Mesothelial cell of epicardium (in vitro differentiated cells): ENCODE measurements around the gene DPP6. TPM values are rescaled to one million over a fixed set of nuclear protein-coding genes. Genes with fewer than 3 reads are reported as not detected.

Source experiments
- DNase-seq, 2 experiments: peaks; one replicate each; pipeline ENCODE4 v3.0.0; 2021; ENCODE audit warnings: low spot score in 2 of 2; ENCODE audit not compliant: unreplicated experiment in 2 of 2
- H3K27ac Mint-ChIP-seq: 2 replicates; pipeline ENCODE4 v1.8.0; 2021; ENCODE audit warnings: mixed read lengths
- H3K27me3 Mint-ChIP-seq: 2 replicates; pipeline ENCODE4 v1.8.0; 2021; ENCODE audit warnings: low read depth, mixed read lengths
- H3K36me3 Mint-ChIP-seq: 2 replicates; pipeline ENCODE4 v1.8.0; 2021; ENCODE audit warnings: mixed read lengths
- H3K4me1 Mint-ChIP-seq: 2 replicates; pipeline ENCODE4 v1.8.0; 2021; ENCODE audit warnings: mixed read lengths
- H3K4me3 Mint-ChIP-seq: 2 replicates; pipeline ENCODE4 v1.8.0; 2021; ENCODE audit warnings: mild to moderate bottlenecking, moderate library complexity, mixed read lengths
- H3K9me3 Mint-ChIP-seq: 2 replicates; pipeline ENCODE4 v1.8.0; 2021; ENCODE audit warnings: mixed read lengths
- CTCF ChIP-seq: fragments of 200-600 bp; sonication (generic); IDR thresholded peaks from one replicate; pipeline ENCODE4 v1.5.0; 2021; ENCODE audit warnings: antibody characterized with exemption; ENCODE audit not compliant: unreplicated experiment
- total RNA-seq: library from RNA; stranded (reverse); gene quantifications from 3 replicates; pipeline ENCODE4 v1.2.1, GENCODE V29; 2021

DPP6 gene
- total RNA-seq, 1 donor from 2014 or later: 0.09 TPM

- no peaks in the 10 kb centered on the region for H3K9me3 Mint-ChIP-seq
- H3K36me3 Mint-ChIP-seq: no peaks in the 10 kb centered on the region
- TF ChIP-seq CTCF: no peak
- no peak overlapping the region for H3K4me3 Mint-ChIP-seq
- H3K27ac Mint-ChIP-seq: no peak overlapping the region
- no peak for DNase-seq
- H3K4me1 Mint-ChIP-seq: peaks cover 4% of the 10 kb centered on the region
- H3K27me3 Mint-ChIP-seq: peaks cover 48% of the 10 kb centered on the region
These were observed 824.3 kb downstream of the DPP6 start for GRCh38 chr7:154876516-154876915.

- H3K27me3 Mint-ChIP-seq: peaks cover 43% of the 10 kb centered on the region
- peaks cover 4% of the 10 kb centered on the region for H3K4me1 Mint-ChIP-seq
- no peaks in the 10 kb centered on the region for H3K36me3 Mint-ChIP-seq
- H3K27ac Mint-ChIP-seq: no peak overlapping the region
- no peaks in the 10 kb centered on the region for H3K9me3 Mint-ChIP-seq
- no peak for DNase-seq
- TF ChIP-seq CTCF: no peak
- no peak overlapping the region for H3K4me3 Mint-ChIP-seq
These were observed 824.8 kb downstream of the DPP6 start for GRCh38 chr7:154877031-154877430.

- Mint-ChIP-seq H3K27me3 (peaks cover 28% of the 10 kb centered on the region), H3K9me3 (no peaks in the 10 kb centered on the region), H3K27ac (no peak overlapping the region), H3K4me1 (peaks cover 4% of the 10 kb centered on the region), H3K4me3 (no peak overlapping the region), H3K36me3 (no peaks in the 10 kb centered on the region)
- no peak for DNase-seq
- TF ChIP-seq CTCF: no peak
These were observed 827.4 kb downstream of the DPP6 start for GRCh38 chr7:154879629-154880028.

GRCh38 chr7:154880513-154880912 lies 828.3 kb downstream of the DPP6 start:
- peaks cover 4% of the 10 kb centered on the region for H3K4me1 Mint-ChIP-seq
- DNase-seq: no peak
- no peak for TF ChIP-seq CTCF
- no peaks in the 10 kb centered on the region for H3K36me3 Mint-ChIP-seq
- H3K4me3 Mint-ChIP-seq: no peak overlapping the region
- H3K27ac Mint-ChIP-seq: no peak overlapping the region
- no peaks in the 10 kb centered on the region for H3K9me3 Mint-ChIP-seq
- H3K27me3 Mint-ChIP-seq: peaks cover 23% of the 10 kb centered on the region

- TF ChIP-seq CTCF: no peak
- H3K27me3 Mint-ChIP-seq: peaks cover 19% of the 10 kb centered on the region
- H3K4me3 Mint-ChIP-seq: no peak overlapping the region
- peaks cover 4% of the 10 kb centered on the region for H3K4me1 Mint-ChIP-seq
- no peak for DNase-seq
- H3K36me3 Mint-ChIP-seq: no peaks in the 10 kb centered on the region
- H3K27ac Mint-ChIP-seq: no peak overlapping the region
- H3K9me3 Mint-ChIP-seq: no peaks in the 10 kb centered on the region
These were observed 828.8 kb downstream of the DPP6 start for GRCh38 chr7:154881026-154881425.

GRCh38 chr7:154881526-154881925 lies 829.3 kb downstream of the DPP6 start:
- TF ChIP-seq CTCF: no peak
- no peak overlapping the region for H3K27ac Mint-ChIP-seq
- H3K27me3 Mint-ChIP-seq: peaks cover 14% of the 10 kb centered on the region
- H3K4me3 Mint-ChIP-seq: no peak overlapping the region
- no peaks in the 10 kb centered on the region for H3K9me3 Mint-ChIP-seq
- H3K36me3 Mint-ChIP-seq: no peaks in the 10 kb centered on the region
- peaks cover 4% of the 10 kb centered on the region for H3K4me1 Mint-ChIP-seq
- no peak for DNase-seq
